CD8-positive, alpha-beta memory T cell (primary cell): Measurements from ENCODE around the gene KIF13A. TPM values are rescaled to one million over a fixed set of nuclear protein-coding genes. Genes with fewer than 3 reads are reported as not detected.

Source experiments
- CTCF ChIA-PET: fragments of 350-600 bp; sonication (Branson Sonifier 250); formaldehyde crosslinking; loops from one replicate; lab custom pipeline; 2021; ENCODE audit warnings: antibody characterized with exemption; lab: Charles Lee
- POLR2A ChIA-PET: fragments of 350-600 bp; sonication (Branson Sonifier 250); formaldehyde crosslinking; loops from one replicate; lab custom pipeline; 2021; ENCODE audit warnings: antibody characterized with exemption; lab: Charles Lee
- DNase-seq, 5 donors: peaks; one replicate each; pipeline versions ENCODE4 v3.0.0 to v3.0.0-alpha.2; 2020 to 2022; ENCODE audit warnings: mixed read lengths in 1 of 5
- H3K27ac ChIP-seq: one replicate; pipeline ENCODE4 v1.7.0; 2013; ENCODE audit warnings: low read depth, mild to moderate bottlenecking, low read length, moderate library complexity
- H3K27me3 ChIP-seq: 2 replicates; pipeline ENCODE4 v1.7.0; 2013; ENCODE audit warnings: low read length, mild to moderate bottlenecking; ENCODE audit not compliant: insufficient read depth, poor library complexity, severe bottlenecking
- H3K36me3 ChIP-seq: 2 replicates; pipeline ENCODE4 v1.7.0; 2013; ENCODE audit warnings: mild to moderate bottlenecking, low read length, moderate library complexity; ENCODE audit not compliant: insufficient read depth
- H3K4me1 ChIP-seq: 2 replicates; pipeline ENCODE4 v1.7.0; 2013; ENCODE audit warnings: mild to moderate bottlenecking, low read length, moderate library complexity; ENCODE audit not compliant: insufficient read depth
- H3K4me3 ChIP-seq: 2 replicates; pipeline ENCODE4 v1.7.0; 2013; ENCODE audit warnings: mild to moderate bottlenecking, low read length
- H3K9me3 ChIP-seq: 2 replicates; pipeline ENCODE4 v1.7.0; 2013; ENCODE audit warnings: mild to moderate bottlenecking, low read length
- H3K27ac Mint-ChIP-seq, 8 donors: one replicate each; pipeline ENCODE4 v1.8.0; 2020 to 2021; ENCODE audit warnings: mixed read lengths in 8 of 8, mild to moderate bottlenecking in 6 of 8, inconsistent platforms in 3 of 8, moderate library complexity in 3 of 8
- H3K27me3 Mint-ChIP-seq, 2 donors: one replicate each; pipeline ENCODE4 v1.8.0; 2020 to 2021; ENCODE audit warnings: mixed read lengths in 2 of 2, mild to moderate bottlenecking in 1 of 2, moderate library complexity in 1 of 2
- H3K36me3 Mint-ChIP-seq, 3 donors: one replicate each; pipeline ENCODE4 v1.8.0; 2020 to 2021; ENCODE audit warnings: mixed read lengths in 3 of 3, inconsistent platforms in 1 of 3, mild to moderate bottlenecking in 1 of 3
- H3K4me1 Mint-ChIP-seq, 3 donors: one replicate each; pipeline ENCODE4 v1.8.0; 2020 to 2021; ENCODE audit warnings: mixed read lengths in 3 of 3, inconsistent platforms in 1 of 3, mild to moderate bottlenecking in 1 of 3
- H3K4me3 Mint-ChIP-seq, 7 donors: one replicate each; pipeline ENCODE4 v1.8.0; 2020 to 2021; ENCODE audit warnings: mixed read lengths in 7 of 7, mild to moderate bottlenecking in 6 of 7, moderate library complexity in 4 of 7, inconsistent platforms in 2 of 7
- H3K9me3 Mint-ChIP-seq, 5 donors: one replicate each; pipeline ENCODE4 v1.8.0; 2020 to 2022; ENCODE audit warnings: mixed read lengths in 5 of 5, mild to moderate bottlenecking in 3 of 5, moderate library complexity in 2 of 5, inconsistent platforms in 1 of 5
- polyA plus RNA-seq: library from polyadenylated mRNA; unstranded; fragments of 300-500 nt; fragmentation: Illumina TruSeq; gene quantifications from one replicate; pipeline ENCODE4 v1.2.3, GENCODE V29; 2021
- total RNA-seq, 2 experiments: library from RNA; stranded (reverse); gene quantifications; one replicate each; pipeline ENCODE4 v1.2.3, GENCODE V29; 2021

KIF13A gene
- total and polyA plus RNA-seq, 3 experiments from 2014 or later: 0.12 to 0.60 (median 0.18) TPM

DNA sequence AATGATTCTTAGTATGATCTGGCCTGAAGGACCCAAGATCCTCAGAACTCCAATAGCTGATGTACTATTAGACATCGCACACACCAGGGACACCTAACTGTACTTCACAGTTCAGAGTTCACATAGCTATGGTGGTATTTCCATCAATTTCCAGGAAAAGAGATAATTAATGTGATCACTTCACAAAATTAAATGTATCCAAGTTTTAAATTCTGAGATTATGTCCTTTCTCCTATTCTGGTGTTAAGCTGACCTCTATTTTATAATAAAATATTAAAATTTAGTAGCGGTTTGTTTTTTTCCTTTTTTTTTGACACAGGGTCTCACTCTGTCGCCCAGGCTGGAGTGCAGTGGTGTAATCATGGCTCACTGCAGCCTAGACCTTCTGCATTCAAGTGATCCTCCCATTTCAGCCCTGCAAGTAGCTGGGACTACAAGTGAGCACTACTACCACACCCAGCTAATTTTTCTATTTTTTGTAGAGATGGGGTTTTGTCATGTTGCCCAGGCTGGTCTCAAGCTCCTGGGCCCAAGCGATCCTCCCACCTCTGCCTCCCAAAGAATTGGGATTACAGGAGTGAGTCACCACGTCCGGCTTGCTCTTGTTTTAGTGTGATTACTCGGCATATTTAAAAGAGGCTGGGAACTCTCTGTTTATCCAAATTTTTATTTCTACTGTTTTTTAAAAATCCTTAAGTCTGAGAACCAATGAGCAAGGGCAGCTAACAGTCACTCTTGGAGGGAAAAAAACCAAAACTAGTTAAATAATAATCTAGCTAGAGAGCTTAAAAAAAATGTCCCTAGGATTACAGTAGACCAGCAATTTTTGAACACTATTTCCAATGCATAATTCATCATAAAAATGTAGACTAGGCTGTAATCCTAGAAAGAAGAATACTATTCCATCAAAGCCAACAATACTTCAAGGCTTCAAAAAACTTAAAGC lies 16.0 kb downstream of the KIF13A start:
- ChIA-PET POLR2A (no interaction called here), CTCF (no interaction called here)
- H3K36me3 Mint-ChIP-seq: no peaks in the 10 kb centered on the region
- Histone ChIP-seq H3K4me1 (no peaks in the 10 kb centered on the region), H3K9me3 (no peaks in the 10 kb centered on the region), H3K36me3 (no peaks in the 10 kb centered on the region), H3K4me3 (no peak overlapping the region), H3K27ac (peak overlapping the region; percentile 45), H3K27me3 (no peaks in the 10 kb centered on the region)
- H3K4me3 Mint-ChIP-seq: no peak overlapping the region
- peaks cover 9 to 32% of the 10 kb centered on the region in 2 donors for H3K27me3 Mint-ChIP-seq
- DNase-seq: no peak
- H3K27ac Mint-ChIP-seq: no peak overlapping the region
- H3K4me1 Mint-ChIP-seq: no peaks in the 10 kb centered on the region
- H3K9me3 Mint-ChIP-seq: no peaks in the 10 kb centered on the region

DNA sequence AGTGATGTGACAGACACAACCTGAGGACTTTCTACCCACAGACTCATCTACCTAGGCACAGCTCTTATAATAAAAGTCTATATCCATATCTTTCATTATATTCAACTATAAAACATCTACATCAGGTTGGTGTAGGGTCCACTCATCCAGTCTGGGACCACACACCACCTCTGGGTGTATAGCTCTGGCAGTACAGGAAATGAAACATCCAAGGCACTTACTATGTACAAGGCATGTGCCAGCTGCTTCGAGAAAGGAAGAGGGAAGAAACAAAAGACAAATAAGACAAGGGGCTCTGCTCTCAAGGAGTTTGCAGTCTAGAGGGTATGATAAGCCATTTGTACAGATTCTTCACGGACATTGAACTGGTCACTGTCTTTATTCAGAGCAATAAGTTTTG lies 18.6 kb downstream of the KIF13A start:
- no peak for DNase-seq
- ChIA-PET POLR2A (no interaction called here), CTCF (no interaction called here)
- H3K4me1 Mint-ChIP-seq: no peaks in the 10 kb centered on the region
- no peaks in the 10 kb centered on the region for H3K4me1 ChIP-seq
- H3K9me3 ChIP-seq: no peaks in the 10 kb centered on the region
- H3K27ac Mint-ChIP-seq: no peak overlapping the region
- no peaks in the 10 kb centered on the region for H3K27me3 ChIP-seq
- no peaks in the 10 kb centered on the region for H3K9me3 Mint-ChIP-seq
- H3K27ac ChIP-seq: no peak overlapping the region
- no peaks in the 10 kb centered on the region for H3K36me3 Mint-ChIP-seq
- H3K4me3 Mint-ChIP-seq: no peak overlapping the region
- H3K27me3 Mint-ChIP-seq: peaks cover 9 to 27% of the 10 kb centered on the region in 2 donors
- no peaks in the 10 kb centered on the region for H3K36me3 ChIP-seq
- no peak overlapping the region for H3K4me3 ChIP-seq

DNA sequence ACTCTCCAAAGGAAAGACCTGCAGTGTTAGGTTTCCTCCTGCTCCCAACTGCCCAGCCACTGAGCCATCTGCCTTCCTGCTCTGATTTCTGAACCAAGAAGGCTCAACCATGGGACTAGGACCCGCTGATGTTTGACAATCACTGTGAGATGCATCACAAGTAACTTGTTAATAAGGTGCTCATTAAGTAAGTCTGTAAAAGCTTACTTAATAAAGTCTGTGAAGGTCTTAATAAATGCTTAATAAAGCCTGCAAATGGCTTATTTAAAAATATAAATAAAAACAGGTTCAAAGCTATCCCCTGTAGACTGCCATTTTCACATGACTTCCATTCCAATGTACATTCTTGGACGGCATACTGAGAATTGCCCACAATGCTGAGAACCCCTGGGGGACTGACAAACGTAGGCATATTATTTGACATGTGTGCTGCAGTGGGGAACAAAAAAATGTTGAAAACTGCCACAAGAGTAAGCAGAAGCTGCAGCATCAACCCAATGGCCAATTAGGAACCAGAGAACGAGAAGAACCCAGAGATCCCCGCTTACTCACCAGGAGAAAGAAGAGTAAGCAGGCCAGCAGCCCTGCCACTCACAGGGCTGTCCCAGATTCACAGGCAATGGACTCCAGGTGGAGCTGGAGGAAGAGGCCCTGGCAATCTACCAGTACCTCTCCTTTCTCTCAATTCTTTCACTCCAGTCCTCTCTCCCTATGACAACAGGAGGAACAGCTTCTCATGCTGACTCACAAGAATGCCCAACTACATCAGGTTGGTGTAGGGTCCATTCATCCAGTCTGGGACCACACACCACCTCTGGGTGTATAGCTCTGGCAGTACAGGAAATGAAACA lies 19.5 kb downstream of the KIF13A start:
- Histone ChIP-seq H3K36me3 (no peaks in the 10 kb centered on the region), H3K4me1 (no peaks in the 10 kb centered on the region), H3K27me3 (no peaks in the 10 kb centered on the region), H3K27ac (no peak overlapping the region), H3K9me3 (no peaks in the 10 kb centered on the region), H3K4me3 (no peak overlapping the region)
- ChIA-PET CTCF (no interaction called here), POLR2A (no interaction called here)
- Mint-ChIP-seq H3K27ac (no peak overlapping the region), H3K4me1 (no peaks in the 10 kb centered on the region), H3K4me3 (no peak overlapping the region), H3K9me3 (no peaks in the 10 kb centered on the region), H3K27me3 (peaks cover 9 to 19% of the 10 kb centered on the region in 2 donors), H3K36me3 (no peaks in the 10 kb centered on the region)
- no peak for DNase-seq

- Histone ChIP-seq H3K4me1 (no peaks in the 10 kb centered on the region), H3K27ac (no peak overlapping the region), H3K36me3 (no peaks in the 10 kb centered on the region), H3K4me3 (no peak overlapping the region), H3K27me3 (no peaks in the 10 kb centered on the region), H3K9me3 (no peaks in the 10 kb centered on the region)
- H3K9me3 Mint-ChIP-seq: peaks cover 0 to 2% (median 0%) of the 10 kb centered on the region in 5 donors
- no peak overlapping the region for H3K4me3 Mint-ChIP-seq
- CTCF ChIA-PET: no interaction called here
- H3K27ac Mint-ChIP-seq: no peak overlapping the region
- H3K36me3 Mint-ChIP-seq: peaks cover 0 to 1% (median 0%) of the 10 kb centered on the region in 3 donors
- H3K27me3 Mint-ChIP-seq: peaks cover 5 to 10% of the 10 kb centered on the region in 2 donors
- no peaks in the 10 kb centered on the region for H3K4me1 Mint-ChIP-seq
- POLR2A ChIA-PET: no interaction called here
- DNase-seq: no peak
Measured at GRCh38 chr6:17966451-17966850, 21.0 kb downstream of the KIF13A start.

DNA sequence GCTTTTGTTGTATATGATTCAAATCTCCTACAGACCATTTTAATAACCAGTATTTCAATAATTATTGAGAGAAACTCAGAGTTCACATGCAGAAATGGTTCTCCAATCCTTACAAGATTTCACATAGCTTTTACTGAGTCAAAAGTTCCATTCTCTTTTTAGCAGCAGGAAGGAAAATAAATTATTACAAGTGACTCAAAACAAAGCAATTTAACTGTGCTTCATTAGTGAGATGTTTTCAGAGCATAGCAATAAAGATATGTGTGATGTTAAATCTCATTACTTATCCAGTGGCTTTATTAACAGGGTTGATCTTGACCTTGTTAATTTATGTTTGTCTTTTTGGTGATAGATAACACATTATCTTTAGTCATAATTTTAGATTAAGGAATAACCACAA lies 22.0 kb downstream of the KIF13A start:
- Histone ChIP-seq H3K4me3 (no peak overlapping the region), H3K9me3 (no peaks in the 10 kb centered on the region), H3K4me1 (no peaks in the 10 kb centered on the region), H3K36me3 (no peaks in the 10 kb centered on the region), H3K27me3 (no peaks in the 10 kb centered on the region), H3K27ac (no peak overlapping the region)
- no peak overlapping the region for H3K27ac Mint-ChIP-seq
- ChIA-PET POLR2A (no interaction called here), CTCF (no interaction called here)
- peaks cover 0 to 1% (median 0%) of the 10 kb centered on the region in 3 donors for H3K36me3 Mint-ChIP-seq
- no peak overlapping the region for H3K4me3 Mint-ChIP-seq
- H3K4me1 Mint-ChIP-seq: no peaks in the 10 kb centered on the region
- DNase-seq: no peak
- H3K9me3 Mint-ChIP-seq: peaks cover 0 to 2% (median 0%) of the 10 kb centered on the region in 5 donors
- peaks cover 2 to 14% of the 10 kb centered on the region in 2 donors for H3K27me3 Mint-ChIP-seq

GRCh38 chr6:17964633-17965032 lies 22.8 kb downstream of the KIF13A start:
- H3K4me3 ChIP-seq: no peak overlapping the region
- POLR2A ChIA-PET: no interaction called here
- H3K27me3 ChIP-seq: no peaks in the 10 kb centered on the region
- H3K4me3 Mint-ChIP-seq: no peak overlapping the region
- no peaks in the 10 kb centered on the region for H3K4me1 Mint-ChIP-seq
- H3K4me1 ChIP-seq: no peaks in the 10 kb centered on the region
- CTCF ChIA-PET: no interaction called here
- peaks cover 0 to 2% (median 0%) of the 10 kb centered on the region in 5 donors for H3K9me3 Mint-ChIP-seq
- no peaks in the 10 kb centered on the region for H3K9me3 ChIP-seq
- H3K27ac Mint-ChIP-seq: no peak overlapping the region
- no peak overlapping the region for H3K27ac ChIP-seq
- no peak for DNase-seq
- H3K27me3 Mint-ChIP-seq: peaks cover 2 to 18% of the 10 kb centered on the region in 2 donors
- peaks cover 0 to 1% (median 0%) of the 10 kb centered on the region in 3 donors for H3K36me3 Mint-ChIP-seq
- no peaks in the 10 kb centered on the region for H3K36me3 ChIP-seq

GRCh38 chr6:17962436-17963031 lies 24.9 kb downstream of the KIF13A start:
- Mint-ChIP-seq H3K4me3 (no peak overlapping the region), H3K27ac (no peak overlapping the region), H3K36me3 (peaks cover 0 to 1% (median 0%) of the 10 kb centered on the region in 3 donors), H3K27me3 (peaks cover 0 to 25% of the 10 kb centered on the region in 2 donors), H3K4me1 (no peaks in the 10 kb centered on the region), H3K9me3 (peaks cover 0 to 2% (median 0%) of the 10 kb centered on the region in 5 donors)
- Histone ChIP-seq H3K27ac (no peak overlapping the region), H3K27me3 (no peaks in the 10 kb centered on the region), H3K4me3 (no peak overlapping the region), H3K4me1 (no peaks in the 10 kb centered on the region), H3K36me3 (no peaks in the 10 kb centered on the region), H3K9me3 (no peaks in the 10 kb centered on the region)
- ChIA-PET POLR2A (no interaction called here), CTCF (no interaction called here)
- DNase-seq: no peak
